Activated T-cell treated with anti-CD3 and anti-CD28 coated beads, Interleukin-2, amount 50 U/mL, for 48 hours (primary cell): Measurements from ENCODE around the gene AFF3.

Experiments
- DNase-seq, 2 experiments: peaks; one replicate each; pipeline ENCODE4 v3.0.0-alpha.2; 2020

The AFF3 gene

DNA sequence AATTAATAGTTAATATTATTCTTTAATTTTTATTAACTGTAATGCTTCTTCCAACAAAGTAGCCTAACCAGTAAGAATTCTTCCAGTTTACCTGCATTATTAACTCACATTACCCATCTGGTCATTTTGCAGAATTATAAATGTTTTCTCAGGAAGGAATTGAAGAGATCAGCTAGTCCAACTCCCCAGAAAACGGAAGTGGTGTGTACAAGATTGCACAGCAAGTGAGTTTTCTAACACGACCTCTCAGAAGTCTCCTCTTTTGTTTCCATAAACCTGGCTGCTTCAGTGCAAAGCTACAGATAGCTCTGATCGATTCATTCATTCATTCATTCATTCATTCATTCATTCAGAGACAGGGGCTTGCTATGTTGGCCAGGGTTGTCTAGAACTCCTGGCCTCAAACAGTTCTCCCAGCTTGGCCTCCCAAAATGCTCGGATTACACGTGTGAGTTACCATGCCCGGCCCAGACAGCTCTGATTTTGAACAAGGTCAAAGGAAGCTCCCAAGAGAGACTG lies 523.8 kb downstream of the AFF3 start:
- no peak for DNase-seq

DNA sequence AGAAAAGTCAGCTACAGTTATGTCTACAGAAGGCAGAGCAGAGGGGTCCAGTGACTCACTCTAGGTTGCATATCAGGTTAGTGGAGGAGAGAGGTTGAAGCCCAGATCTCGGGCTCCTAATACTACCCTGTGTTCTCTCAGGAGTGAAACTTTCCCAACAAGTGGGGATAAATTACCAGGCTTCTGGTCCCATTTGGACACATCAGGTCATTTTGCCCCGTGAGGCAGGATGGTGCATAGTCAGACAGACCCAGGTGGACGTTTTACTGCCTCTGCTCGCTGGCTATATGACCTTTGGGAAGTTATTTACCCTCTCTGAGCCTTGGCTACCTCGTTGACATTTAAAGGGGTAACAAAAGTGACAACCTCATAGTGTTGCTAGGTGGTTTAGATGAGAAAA lies 524.6 kb downstream of the AFF3 start:
- no peak for DNase-seq

DNA sequence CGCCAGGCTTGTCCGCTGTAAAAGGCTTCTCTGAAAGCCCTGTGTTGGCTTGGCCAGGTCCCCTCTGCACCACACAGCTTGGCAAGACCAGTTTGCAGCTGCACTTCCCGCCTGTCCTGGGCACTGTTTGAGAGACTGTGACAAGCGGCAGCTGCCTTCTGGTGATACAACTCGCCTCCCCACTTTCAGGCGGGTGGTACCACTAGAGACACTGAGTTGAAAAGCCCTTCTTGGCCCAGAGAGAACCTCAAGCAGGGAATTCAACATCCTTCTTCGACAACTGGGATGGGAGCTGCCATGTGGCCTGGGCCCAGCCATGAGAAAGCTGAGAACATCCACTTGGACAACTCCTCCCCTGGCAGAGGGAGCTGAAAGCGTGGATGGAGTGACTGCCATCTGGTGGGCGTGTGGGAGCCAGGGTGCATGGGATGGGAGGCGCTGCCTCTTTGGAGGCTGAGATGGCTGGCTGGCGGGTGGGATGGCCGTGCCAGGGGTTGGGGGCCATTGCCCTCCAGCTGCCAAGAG lies 527.1 kb downstream of the AFF3 start:
- no peak for DNase-seq

DNA sequence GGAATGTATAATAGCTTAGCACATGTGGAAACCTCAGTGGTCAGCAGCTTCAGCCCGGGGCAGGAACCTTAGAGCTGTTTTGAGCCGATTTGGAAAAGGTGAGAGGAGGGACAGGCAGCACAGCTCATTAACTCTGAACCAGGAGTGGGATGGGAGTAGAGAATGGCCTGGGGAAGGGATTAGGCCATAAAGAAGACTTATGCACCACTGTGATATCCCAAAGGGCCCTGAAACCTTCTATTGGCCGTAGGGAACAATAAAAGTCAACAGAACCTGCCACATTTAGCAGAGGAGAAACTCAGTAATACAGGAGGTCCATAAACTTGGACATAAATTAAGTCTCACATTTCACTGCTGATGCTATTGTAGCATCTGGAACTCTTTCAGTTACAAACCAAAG lies 528.4 kb downstream of the AFF3 start:
- no peak for DNase-seq

DNA sequence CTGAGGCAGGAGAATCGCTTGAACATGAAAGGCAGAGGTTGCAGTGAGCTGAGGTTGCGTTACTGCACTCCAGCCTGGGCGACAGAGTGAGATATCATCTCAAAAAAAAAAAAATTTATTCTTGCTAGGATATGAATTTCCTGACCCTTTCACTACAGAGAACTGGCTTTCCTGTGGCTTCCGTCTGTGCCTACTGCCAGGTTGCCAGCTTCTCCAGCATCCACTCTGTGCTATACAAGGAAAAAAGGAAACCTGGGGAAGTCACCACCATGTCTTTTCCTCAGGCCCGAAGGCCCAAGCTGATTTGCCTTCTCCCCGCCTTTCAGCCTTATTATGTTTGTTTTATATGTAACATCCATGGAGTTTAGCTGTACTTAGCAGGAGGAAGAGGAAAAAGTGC lies 530.6 kb downstream of the AFF3 start:
- DNase-seq, result no peak

DNA sequence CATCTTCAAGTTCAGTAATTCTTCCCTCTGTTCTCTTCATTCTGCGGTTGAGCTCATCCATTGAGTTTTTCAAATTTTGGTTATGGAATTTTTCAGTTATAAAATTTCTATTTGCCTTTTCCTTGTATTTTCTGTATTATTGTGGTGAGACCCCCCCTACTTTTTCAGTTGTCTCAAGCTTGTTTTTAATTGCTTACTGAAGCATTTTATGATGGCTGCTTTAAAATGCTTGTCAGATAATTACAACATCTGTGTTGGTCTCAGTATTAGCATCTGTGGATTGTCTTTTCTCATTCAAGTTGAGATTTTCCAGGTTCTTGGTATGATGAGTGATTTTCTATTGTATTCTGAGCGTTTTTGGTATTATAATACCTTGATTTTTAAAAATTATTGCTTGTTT lies 531.4 kb downstream of the AFF3 start:
- DNase-seq, result no peak

DNA sequence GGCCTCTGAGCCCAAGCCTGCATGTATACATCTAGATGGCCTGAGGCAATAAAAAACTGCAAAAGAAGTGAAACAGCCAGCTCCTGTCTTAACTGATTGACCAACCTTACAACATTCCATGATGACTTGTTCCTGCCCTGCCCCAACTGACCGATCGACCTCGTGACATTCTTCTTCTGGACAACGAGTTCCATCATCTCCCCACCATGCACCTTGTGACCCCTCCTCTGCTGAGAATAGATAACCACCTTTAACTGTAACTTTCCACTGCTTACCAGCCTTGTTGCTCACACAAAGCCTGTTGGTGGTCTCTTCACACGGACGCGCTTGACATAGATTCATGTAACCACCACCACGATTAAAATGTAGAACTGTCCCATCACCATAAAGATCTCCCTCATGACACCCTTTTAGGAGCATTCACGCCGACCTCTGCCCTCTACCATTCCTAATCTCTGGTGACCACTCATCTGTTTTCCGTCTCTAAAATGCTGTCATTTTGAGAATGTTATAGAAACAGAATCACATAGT lies 532.5 kb downstream of the AFF3 start:
- no peak for DNase-seq

DNA sequence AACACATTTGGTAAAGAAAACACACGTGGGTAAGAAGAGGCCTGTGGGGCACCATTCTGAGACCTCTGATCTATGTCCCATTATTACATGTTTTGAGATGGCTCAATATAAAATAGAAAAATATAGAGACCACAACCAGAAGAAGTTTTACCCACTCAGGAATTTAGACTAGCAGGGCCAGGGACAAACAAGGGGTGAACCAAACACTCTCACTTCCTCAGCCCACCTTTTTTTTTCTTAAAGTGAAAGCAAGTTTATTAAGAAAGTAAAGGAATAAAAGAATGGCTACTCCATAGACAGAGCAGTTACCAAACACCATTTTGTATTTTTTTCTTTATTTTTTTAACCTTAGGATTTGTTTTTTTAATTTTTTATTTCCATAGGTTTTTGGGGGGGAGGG lies 533.5 kb downstream of the AFF3 start:
- DNase-seq, result no peak

DNA sequence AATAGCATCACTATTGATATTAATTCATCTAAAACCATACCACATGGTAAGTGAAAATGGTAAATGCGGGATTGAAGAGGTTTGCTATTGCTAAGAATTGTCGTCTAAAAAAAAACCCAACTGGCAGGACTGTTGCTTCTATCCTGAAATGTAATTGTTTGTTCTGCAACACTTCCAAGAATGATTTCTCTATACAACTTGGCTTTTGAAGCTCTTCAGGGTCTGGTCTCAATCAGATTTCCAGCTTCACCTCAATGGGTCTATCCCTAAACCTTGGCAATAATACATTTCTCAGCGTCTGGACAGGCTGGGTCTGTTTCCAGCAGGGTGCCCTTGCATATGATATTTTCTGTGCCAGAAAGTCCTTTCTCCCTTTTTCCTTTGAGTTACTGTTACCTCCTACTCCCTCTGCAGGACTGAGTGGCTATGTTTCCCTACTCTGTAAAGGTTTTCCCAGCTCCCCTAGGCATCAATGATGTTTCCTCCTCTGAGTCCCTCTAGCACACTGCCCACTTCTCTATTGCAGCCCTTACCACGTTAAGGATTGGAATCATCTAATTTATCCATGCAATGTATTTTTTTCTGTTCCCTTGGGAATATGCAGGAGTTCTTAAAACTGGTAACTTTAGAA lies 534.4 kb downstream of the AFF3 start:
- no peak for DNase-seq

DNA sequence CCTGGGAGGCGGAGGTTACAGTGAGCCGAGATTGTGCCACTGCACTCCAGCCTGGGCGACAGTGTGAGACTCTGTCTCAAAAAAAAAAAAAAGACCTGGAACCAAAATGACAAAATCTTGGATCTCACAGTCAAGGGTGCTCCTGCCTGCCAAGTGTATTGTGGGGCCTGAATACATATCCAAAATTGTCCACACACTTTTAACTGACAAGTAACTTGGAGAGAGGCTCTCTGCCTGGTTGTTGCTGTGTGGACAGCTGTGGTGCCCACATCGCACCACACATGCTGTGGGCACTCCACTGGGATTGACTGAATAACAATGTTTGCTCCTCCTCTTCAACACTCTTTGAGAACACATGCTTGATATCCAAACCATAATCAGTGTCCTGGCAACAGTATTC lies 534.9 kb downstream of the AFF3 start:
- DNase-seq, result no peak

DNA sequence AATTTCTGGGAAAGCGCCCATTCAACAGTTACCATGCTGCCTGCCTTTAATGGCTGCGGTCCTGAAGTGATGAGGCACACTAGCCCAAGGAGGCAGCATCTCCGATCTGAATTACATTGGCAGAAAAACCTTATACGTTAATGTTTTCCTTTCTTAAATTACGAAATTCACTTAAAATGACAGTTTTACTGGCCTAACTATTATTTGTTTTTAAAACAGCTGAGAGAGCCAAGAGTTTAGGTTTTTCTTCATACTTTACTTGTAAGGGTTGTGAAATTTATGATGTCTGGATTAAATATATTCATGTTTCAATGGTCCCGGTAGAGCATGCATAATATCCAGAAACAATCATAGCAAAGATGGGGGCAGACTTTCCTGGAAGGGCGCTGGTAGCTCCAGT lies 537.4 kb downstream of the AFF3 start:
- DNase-seq, result no peak

DNA sequence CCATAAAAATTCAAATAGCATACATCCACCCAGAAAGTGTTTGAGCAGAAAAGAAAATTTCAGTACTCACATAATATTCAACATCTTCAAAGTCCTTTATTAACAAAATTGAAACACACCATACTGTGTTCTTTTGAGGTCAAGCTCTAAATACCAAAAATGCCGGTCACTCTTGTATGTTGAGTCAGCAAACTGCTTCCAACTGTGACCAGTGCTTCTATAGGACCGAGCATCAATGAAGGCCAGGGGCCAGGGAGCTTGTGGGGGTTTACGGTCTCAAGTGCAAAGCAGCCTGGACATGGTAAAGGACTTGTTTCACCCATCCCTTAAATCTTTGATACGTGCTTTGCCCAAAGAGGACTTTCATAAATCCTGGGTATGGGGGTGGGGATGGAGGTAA lies 539.9 kb downstream of the AFF3 start:
- DNase-seq, result no peak

DNA sequence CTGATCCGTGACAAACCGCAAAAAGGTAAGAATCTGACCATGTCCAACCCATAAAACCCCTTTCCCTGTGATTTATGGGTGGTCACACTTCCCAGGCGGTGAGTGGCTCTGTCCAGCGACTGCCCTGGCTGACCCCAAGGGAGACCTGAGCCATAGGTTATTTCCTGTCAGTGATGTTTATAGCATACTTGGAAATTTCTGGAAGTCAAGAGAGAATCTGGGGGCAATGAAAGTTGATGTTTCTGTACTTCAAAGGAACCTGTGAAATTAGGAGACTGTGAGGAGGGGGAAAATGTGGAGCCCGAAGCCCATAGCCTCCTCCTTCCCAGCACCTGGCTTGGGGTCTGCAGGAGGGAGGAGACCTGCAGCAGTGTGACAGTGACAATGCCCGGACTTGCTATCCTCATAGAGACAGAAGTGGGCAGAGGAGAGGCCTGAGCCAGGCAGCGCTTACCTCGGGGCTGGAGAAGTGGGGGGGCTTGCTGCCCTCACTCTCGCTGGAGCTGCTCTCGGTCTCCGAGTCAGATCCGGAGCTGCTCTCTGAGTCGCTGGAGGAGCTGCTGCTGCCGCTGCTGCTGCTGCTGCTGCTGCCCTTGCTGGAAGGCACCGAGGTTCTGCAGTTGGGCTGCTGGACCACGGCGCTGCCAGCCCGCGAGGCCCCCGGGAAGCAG lies 541.3 kb downstream of the AFF3 start:
- DNase-seq, result no peak

DNA sequence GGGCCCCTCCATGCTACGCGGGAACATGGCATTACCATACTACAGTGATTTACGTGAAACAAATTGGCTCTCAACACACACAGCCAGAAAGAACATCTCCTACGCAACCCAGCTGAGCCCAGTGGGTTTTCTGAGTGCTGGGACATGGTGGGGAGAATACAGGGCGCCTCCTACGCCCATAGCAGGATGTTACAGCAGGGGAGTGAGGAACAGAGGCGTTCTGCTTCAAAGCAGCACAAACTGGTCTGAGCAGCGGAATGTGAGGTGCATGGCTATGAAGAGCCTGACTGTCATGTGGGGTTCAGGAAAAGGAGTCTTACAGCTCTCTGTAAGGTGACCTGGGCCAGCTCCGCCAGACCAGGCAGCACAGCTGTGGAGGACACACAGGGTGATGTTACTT lies 543.9 kb downstream of the AFF3 start:
- DNase-seq, result no peak

DNA sequence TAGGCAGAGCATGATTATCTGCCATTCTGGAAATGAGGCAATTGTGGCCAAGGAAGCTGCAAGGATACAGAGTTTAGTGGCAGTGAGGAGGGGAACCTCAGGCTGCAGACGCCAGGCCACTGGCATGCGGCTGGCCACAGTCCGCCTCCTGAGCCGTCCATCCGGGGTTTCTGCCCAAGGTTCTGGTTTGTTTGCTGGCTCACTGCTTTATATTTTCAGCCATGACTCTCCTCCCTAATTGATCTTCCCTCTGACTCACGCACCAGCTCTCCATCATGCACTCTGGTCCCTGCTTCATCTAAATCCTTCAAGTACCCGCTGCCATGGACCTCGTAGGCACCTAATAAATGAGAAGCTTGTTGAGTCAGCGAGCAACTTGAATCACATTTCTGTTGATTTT lies 544.8 kb downstream of the AFF3 start:
- DNase-seq, result no peak

DNA sequence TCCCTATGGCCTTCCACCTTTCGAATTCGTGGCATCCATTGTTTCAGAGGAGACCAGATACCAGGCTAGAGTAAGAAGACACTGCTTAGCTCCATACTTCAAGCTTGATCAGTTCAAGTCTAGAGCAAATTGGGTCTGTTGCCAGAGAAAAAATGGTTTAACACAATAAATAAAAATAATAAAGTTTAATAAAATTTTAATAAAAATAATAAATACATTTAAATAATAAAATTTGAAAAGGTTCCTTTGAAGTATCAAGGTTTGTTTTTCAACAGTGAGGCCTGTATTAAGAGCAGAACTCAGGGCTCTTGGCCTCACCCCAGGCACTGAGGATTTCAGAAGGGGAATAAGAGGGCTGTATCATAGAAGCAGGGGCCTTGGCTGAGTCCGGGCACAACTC lies 547.0 kb downstream of the AFF3 start:
- DNase-seq, result no peak

DNA sequence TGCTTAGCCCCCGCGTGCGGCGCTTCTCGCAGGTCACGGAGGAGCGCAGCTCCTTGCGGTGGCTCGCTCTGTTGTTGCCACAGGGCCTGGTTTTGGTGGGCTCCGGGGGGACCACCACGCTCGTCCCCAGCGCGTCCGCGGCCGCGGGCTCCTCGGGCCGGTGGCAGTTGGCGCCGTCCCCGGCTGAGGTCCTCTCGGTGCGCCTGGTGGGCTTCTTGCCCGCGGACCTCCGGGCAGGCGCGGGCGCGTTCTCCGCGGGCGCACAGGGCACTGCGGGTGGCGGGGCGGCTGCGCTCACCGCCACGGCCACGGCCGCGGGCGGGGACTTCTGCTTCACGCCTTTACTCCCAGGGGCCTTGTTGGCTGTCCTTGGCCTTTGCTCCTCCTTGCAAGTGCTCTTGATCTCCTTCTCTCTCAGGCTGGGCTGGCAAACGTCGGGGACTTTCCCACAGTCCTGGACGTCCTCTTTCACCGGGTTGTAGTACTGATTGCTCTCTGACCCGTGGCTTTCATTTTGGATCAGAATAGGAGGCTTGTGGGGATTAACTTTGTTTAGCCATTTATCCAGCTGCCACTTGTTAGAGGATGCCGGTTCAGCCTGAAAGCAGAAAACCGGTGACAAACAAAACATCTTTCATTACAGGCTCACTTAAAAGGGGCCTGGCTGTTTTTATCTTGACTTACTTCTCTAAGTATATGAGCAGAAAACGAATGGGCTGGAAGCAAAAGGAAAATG lies 548.5 kb downstream of the AFF3 start:
- no peak for DNase-seq

DNA sequence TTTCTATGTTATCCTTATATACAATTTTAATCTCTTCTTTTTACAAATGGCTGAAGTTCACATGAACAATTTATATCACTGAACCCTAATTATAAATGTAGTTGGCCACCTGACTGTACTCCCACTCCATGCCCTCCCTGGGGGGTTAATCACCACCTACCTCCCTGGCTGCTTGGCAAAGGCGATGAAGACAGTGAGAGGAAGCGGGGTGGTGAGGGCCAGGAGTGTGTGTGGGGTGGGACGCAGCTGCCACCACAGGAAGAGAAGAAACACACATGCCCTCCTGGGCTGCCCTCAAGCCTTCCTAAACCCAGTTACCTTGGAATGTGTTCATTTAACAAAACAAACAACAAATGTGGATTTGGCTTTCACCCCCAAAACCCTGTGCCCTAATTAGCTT lies 565.6 kb downstream of the AFF3 start:
- DNase-seq, result no peak

DNA sequence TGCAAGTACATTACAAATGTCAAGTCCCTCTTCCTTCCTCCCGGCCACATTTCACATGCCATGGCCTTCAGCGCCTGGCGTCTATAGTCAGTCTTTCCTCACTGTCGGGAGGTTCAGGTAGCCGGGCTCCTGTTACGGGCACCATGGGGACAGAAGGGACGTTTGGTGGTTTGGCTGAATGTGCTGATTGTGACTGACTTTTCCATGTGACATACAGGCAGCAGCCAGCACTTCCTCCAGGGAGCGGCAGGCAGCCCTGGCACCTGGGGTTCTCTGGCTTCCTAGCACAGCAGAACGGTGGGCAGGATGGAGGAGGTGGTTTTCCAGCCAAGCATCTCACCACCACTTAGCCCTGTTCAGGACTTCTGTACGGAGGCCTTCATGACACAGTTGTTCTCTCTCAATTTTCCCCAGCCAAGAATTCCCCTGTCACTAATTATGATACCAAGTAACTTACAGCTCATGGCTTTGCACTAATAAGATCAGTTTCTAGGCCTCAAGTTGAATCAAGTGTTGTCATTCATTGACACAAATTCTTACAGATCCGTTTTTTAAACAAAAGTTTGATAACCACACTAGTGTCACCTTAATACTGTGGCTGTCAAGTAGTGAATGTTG lies 568.6 kb downstream of the AFF3 start:
- DNase-seq, result no peak

DNA sequence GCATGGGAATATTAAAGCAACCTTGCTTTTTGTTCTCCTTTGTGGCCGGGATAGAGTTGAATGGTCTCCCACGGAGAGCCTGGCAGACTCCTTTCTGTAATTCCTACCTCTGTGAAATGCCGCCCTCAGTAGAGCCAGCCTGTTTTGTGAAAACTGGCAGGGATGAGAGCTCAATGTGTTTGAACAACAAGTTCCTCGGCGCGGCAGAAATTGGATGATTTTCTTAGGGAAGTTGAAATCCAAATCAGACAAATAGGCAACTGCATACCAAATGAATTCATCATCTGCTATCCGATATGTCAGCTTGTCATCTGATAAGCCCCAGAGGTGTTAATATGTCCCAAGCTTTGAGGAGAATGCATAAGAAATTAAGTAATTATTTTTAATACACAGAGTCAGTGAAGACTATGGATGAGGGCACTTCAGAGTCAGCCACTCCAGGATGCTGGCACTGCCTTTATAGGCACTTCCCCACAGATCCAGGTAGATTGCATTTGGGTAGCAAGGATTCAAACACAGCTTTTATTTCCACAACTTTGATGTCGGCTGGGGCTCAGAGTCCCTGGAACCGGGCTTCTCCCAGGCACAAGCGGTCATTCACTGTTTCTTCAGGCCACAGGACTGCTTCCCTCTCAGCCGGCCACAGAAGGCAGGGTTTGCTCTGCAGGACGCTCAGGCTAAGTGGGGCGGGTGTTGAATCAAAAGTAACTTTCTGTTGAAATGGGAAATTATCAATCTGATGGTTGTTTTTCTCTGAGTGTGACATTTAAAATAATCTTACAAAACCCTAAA lies 569.8 kb downstream of the AFF3 start:
- no peak for DNase-seq

DNA sequence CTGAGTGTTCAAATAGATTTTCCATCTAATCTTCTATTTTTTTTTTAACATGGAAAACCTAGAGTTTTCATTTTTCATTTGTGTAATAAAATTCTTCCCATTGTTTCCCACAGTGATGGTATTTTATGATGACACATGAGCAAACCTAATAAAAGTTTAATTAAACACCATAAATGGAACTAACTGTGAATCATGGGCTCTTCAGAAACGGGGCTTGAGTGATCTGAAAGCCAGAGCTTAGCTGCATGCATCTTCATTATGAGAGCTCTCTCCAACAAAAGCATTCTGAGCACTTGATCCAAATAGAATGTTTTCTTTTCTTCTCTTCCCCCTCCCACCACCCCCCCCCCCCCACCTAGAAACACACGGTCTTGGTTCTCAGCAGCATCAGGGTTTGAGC lies 570.4 kb downstream of the AFF3 start:
- DNase-seq, result no peak

DNA sequence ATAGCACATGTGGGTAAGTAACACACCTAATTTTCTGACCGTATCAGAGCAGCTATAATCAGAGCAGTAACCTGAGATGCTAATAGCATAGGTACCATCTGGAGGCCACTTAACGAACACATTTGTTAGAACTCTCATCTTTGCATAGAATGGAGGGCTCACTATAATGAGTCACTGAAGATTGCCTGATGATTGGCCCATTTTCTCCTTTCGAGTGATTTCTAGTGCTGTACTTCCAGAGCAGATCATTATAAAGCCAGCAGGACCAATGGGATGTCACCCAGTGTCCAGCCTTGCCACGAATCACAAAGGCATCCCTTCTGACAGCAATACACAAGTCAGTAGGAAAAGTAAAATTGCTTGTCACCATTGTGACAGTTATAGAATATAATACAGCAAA lies 570.9 kb downstream of the AFF3 start:
- no peak for DNase-seq
